GM18502 (cell line): ENCODE results near the gene MUC2.
"Not testable (repeated sequence)": the region's sequence is repeated elsewhere in the genome, so short reads cannot be mapped to it uniquely, and the experiment has no call there.

Experiments
- ATAC-seq: cut with Tn5 transposase; IDR thresholded peaks from one replicate; pipeline ENCODE4 v1.9.1; 2021; ENCODE audit warnings: mild to moderate bottlenecking; ENCODE audit not compliant: unreplicated experiment, poor library complexity

The MUC2 gene

DNA sequence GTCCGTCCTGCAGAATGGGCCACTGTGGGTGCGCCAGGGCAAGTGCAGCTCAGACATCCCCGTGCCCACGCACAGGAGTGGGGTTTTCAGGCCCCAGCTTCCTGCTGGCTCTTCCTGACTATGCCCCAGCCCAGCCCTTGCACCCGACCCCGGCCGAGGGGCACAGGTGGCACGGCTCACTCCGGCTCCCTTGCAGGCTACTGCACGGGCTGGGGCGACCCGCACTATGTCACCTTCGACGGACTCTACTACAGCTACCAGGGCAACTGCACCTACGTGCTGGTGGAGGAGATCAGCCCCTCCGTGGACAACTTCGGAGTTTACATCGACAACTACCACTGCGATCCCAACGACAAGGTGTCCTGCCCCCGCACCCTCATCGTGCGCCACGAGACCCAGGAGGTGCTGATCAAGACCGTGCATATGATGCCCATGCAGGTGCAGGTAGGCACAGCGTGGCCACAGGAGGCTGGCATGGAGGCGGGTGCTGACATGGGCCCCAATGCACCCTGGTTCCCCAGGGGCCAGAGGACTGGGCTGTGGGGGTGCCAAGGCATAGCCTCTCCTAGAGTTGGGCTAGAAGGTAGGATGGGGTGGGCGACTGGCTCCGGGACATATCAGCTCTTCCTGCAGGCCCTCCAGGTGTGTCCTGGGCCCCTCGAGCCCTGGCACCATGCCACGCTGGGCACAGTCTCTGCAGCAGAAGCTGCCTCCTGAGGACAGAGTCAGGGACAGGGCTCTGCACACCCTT is 27.7 kb downstream of the MUC2 start:
- ATAC-seq = no peak

DNA sequence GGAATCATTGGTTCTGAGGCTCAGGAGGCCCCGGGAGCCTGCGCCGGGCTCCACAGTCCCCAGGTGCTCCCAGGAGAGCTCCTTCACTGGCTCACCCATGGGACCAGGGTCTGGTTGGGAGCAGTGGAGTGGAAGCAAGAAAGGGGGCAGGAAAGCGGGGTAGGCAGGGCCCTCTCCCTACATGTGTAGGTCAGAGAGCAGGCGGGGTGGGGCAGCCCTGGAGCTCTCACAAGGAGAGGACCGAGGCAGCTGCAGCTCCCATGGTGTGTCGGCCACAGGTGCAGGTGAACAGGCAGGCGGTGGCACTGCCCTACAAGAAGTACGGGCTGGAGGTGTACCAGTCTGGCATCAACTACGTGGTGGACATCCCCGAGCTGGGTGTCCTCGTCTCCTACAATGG is 28.3 kb downstream of the MUC2 start:
- no peak for ATAC-seq

DNA sequence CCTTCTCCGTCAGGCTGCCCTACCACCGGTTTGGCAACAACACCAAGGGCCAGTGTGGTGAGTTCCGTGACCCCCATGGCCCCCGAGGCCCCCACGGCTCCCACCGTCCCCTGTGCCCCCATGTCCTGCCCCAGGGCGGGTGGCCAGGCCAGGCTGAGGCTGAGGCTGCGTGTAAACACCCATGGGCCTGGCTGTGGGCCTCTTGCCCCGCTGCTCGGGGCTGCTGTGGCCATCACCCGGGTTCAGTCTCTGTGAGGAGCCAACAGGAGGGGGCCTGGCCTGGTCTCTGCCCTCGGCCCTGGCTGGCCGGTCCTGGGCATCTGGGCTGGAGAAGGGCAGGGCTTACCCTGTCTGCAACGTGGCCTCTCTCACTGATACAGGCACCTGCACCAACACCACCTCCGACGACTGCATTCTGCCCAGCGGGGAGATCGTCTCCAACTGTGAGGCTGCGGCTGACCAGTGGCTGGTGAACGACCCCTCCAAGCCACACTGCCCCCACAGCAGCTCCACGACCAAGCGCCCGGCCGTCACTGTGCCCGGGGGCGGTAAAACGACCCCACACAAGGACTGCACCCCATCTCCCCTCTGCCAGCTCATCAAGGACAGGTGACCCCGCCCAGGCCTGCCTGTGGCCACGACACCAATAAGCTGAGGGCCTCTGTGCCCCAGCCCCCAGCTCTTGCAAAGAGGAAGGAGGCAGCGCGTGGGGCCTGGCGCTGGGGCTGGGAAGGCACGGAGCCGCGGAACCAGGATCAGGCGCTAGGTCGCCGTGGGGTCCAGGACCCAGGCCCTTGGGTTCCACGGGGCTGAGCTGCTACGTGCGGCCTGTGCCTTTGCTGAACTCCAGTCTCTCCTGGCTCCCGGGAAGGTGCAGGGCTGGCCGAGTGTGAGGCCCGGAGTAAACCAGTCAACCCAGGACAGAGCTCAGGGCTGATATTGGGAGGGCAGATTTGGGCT is 29.0 kb downstream of the MUC2 start:
- no peak for ATAC-seq

DNA sequence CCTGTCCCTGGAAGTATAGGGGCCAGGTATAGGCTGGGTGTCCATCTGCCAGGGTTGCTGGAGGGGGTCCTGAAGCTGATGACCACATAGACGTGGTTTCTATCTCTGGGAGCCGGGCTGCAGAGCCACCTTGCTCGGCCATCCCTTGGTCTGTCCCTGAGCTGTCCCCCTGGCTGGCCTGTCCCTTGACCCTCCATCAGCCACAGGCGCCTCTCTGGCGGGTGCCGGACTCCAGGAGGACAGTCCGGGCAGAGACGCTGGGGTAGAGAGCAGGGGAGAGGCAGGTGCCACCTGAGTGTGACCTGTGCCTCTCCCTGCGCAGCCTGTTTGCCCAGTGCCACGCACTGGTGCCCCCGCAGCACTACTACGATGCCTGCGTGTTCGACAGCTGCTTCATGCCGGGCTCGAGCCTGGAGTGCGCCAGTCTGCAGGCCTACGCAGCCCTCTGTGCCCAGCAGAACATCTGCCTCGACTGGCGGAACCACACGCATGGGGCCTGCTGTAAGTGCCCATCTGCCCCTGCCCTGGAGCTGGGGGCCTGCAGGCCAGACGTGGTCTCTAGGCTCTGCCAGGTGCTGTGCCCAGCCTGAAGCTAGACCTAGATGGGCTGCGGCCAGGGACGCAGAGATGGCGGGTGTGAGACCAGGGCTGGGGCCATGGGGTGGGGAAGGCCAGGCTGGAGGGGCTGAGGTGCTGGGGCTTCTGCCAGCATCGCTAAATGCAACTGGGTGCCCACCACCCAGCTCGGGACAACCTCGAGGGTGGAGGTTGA is 29.9 kb downstream of the MUC2 start:
- ATAC-seq = no peak

DNA sequence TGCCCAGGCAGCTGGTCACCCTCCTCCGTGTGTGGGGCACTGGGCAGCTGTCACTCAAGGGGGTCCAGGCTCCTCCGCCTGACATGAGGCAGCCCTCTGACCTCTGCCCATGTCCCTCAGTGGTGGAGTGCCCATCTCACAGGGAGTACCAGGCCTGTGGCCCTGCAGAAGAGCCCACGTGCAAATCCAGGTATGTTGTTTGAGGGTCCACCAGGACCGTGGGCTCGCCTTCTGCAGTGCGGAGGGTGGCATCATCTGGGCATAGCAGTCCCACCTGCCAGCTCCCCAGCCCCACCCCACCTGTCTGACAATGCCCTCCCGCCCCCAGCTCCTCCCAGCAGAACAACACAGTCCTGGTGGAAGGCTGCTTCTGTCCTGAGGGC is 30.5 kb downstream of the MUC2 start:
- no peak for ATAC-seq

DNA sequence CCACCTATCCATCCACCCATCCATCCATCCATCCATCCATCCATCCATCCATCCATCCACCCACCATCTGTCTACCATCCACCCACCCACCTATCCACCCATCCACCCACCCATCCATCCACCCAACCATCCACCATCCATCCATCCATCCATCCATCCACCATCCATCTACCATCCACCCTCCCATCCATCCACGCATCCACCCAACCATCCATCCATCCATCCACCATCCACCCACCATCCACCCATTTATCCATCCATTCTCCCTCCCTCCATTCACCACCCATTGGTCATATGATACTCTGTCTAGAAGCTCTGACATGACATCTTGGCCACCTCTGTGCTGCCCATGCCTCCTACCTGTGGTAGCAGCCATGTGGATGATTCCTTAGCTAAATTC is 31.7 kb downstream of the MUC2 start:
- ATAC-seq = no peak

DNA sequence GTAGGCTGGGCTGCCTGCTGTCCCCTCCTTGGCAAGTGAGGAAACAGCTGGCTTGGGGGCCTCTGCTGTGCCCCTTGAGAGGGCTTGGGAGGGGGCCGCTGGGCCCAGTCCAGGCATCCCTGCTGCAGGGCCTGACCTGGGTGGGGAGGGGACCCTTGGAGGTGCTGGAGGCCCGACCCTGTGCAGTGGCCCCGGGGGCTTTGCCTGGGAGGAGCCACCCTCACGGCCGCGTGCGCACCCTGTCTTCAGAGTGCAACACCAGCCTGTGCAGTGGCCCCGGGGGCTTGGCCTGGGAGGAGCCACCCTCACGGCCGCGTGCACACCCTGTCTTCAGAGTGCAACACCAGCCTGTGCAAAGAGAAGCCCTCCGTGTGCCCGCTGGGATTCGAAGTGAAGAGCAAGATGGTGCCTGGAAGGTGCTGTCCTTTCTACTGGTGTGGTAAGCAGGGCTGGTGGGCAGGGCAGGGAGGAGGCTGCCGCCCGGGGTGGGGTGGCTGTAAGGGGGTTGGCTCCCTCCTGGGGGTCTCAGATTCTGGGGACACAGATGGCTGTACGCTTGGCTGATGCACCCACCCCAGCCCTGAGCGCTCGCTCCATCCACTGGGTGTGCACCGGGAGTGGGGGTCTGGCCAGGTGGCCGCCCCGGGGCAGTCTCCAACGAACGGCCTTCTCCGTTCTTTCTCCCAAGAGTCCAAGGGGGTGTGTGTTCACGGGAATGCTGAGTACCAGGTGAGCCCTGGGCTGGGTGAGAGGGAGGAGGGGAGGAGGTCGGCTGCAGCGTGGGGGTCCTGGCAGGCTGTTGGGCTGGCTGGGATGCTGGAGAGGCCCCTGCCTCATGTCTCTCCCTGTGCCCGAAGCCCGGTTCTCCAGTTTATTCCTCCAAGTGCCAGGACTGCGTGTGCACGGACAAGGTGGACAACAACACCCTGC is 32.9 kb downstream of the MUC2 start:
- no peak for ATAC-seq

DNA sequence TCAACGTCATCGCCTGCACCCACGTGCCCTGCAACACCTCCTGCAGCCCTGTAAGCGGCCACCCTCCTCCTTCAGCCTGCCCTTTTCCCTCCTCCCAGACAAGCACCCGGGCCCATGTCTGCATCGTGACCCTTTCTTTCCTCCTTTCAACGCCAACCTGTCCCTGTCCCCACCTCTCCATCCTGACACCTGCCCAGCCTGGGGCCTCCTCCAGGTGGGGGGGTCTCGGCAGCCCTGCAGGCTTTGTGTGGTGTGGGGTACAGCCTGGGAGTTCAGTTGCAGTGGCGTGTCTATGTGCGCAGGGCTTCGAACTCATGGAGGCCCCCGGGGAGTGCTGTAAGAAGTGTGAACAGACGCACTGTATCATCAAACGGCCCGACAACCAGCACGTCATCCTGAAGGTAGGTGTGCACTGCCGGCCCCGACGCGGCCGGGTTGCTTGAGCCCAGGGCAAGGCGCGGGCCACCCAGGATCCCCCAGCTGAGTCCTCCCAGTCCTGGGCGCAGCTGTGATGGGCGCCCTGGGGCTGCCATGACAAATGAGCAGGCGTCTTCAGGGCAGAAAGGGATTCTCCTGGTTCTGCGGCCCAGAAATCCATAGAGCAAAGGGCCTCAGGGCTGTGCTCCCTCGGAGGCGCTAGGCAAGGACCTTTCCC is 33.7 kb downstream of the MUC2 start:
- no peak for ATAC-seq

DNA sequence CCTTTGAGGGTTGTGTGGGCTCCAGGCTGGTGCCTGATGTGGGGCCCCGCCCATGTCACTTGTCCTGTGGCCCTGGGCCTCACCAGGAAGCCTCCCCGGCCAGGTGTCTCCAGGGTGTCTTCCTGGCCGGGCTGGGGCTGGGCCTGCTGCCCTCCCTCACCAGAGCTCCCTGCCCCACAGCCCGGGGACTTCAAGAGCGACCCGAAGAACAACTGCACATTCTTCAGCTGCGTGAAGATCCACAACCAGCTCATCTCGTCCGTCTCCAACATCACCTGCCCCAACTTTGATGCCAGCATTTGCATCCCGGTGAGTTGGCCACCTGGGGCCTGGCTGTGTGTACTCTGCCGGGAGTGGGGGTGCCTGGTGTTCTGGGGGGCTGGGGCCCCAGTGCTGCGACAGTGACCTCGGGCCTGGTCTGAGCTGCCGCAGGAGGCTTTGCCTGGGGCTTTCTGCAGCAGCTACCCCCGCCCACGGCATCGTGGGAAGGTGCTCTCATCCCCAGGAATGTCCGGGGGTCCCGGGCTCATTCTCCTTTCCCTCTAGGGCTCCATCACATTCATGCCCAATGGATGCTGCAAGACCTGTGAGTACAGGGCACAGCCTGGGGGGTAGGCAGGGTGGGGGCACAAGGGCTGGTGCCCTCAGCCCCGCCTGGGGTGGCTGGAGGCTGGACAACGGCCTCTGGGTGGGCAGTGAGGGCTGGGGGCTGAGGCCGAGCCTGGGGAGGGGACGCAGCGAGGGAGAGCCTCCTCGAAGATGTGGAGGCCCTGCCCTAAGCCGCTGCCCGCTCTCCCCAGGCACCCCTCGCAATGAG is 34.6 kb downstream of the MUC2 start:
- no peak for ATAC-seq

DNA sequence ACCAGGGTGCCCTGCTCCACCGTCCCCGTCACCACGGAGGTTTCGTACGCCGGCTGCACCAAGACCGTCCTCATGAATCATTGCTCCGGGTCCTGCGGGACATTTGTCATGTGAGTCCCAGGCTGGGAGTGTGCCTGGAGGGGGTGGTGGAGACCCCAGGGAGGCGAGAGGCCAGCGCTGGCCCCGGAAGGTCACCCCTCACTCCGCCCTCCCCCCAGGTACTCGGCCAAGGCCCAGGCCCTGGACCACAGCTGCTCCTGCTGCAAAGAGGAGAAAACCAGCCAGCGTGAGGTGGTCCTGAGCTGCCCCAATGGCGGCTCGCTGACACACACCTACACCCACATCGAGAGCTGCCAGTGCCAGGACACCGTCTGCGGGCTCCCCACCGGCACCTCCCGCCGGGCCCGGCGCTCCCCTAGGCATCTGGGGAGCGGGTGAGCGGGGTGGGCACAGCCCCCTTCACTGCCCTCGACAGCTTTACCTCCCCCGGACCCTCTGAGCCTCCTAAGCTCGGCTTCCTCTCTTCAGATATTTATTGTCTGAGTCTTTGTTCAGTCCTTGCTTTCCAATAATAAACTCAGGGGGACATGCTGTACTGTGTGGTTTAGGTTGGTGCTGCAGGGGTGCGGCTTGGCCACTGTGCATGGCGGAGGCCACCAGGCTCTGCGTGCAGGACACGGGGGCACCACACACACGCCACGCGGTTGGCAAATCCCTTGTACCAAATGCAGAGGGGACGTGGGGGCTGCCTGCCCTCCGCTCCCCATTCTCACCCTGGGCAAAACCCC is 35.4 kb downstream of the MUC2 start:
- no peak for ATAC-seq

DNA sequence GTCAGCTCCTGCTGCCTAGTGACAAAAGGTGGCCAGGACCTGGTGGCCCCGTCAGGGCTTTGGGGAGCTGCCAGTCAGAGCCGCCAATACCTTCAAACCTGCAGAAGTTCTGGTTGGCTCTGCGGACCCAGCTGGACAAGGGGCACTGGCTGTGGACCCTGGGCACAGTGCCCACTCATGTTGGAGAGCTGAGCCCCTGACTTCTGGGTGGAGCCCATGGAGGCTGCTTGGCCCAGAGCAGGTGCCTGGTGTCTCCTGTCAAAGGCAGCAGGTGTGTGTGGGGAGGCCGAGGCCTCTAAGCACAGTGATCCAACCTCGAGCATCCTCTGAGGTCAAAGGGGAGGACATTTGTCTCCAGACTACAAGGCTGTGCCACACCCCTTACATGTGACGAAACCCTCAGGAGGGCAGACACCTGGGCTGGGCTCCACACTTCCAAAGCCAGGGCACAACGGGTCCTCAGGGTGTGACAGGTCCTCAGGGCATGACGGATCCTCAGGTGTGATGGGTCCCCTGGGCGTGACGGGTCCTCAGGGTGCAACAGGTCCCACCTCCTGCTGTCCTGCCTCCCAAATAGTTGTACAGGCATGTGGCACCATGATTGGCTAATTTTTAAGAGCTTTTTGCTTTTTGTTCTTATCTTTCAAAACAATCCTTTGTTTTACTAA is 37.0 kb downstream of the MUC2 start:
- ATAC-seq = no peak

DNA sequence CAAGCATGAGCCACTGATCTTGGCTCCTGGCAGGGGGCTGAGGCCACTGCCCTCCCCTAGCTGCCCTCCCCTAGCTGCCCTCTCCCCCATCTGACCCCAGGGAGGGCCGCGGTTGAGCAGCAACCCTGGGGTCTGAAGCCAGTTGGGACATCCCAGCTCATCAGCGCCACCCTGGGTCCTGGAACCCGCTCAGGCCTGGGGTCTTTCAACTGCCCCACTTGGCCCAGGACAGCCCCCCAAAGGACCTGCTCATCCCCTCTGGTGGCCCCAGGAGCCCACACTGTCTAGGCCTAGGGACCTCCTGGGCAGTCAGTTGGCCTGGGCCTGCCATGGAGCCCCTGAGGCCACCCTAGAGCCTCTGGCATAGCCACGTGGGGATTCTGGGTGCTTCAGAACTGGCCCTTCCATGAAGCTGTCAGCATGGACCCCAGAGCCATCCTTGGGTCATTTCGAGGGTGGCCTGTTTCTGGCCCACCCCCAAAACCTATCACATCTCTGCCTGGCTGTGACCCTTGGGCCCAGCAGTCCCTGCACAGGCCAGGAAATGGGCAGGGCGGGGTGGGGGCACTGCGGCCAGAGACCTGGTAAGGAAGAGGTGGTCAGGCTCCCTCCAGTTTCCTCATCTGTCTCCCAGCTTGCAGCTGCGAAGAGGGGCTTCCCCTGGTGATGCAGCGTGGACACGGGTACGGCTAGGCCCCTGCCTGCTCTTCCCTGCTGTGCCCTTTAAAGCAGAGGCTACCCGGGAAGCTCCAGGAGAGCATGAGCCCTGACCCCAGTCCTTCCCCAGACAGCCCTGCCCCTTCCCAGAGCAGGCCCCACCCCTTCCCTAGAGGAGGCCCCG is 37.9 kb downstream of the MUC2 start:
- ATAC-seq = no peak

DNA sequence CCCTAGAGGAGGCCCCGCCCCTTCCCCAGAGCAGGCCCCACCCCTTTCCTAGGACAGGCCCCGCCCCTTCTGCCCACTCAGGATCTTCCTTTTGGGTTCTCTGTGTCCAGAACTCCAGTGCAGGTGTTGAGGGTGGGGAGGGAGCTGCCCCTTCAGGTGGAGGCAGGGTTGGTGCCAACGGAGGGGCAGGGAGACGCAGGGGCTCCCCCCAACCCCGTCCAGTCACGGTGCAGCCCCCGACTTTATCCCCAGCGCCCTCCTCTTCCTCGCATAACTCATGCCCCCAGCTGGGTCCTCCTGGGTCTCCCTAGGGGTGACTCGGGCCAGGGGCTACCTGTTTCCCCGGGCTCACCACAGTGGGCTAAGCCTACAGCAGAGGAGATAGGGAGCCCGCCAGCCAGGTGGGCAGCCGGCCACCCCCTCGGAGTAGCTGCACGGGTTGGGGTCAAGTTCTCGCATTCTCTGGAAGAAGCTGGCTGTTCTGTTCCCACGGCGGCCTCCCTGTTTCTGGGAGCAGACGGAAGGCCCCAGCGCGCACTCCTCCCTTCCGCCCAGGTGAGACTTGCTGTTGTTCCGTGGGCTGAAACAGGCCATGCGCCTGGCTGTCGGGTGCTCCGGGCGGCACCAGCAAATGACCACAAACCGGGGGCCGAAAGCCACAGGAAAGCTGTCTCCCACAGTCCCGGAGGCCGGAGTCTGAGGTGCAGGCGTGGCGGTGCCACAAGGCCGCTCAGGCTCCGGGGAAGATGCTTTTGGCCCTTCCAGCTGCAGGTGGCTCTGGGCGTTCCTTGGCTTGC is 38.9 kb downstream of the MUC2 start:
- ATAC-seq = no peak

DNA sequence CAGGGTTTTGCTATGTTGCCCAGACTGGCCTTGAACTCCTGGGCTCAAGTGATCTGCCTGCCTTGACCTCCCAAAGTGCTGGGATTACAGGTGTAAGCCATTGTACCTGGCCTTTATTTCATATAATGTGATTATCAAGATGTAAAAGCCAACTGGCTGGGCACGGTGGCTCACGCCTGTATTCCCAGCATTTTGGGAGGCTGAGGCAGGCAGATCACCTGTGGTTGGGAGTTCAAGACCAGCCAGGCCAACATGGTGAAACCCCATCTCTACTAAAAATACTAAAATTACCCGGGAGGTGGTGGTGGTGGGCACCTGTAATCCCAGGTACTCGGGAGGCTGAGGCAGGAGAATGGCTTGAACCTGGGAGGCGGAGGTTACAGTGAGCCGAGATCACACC is 40.6 kb downstream of the MUC2 start:
- not testable (repeated sequence) for ATAC-seq

DNA sequence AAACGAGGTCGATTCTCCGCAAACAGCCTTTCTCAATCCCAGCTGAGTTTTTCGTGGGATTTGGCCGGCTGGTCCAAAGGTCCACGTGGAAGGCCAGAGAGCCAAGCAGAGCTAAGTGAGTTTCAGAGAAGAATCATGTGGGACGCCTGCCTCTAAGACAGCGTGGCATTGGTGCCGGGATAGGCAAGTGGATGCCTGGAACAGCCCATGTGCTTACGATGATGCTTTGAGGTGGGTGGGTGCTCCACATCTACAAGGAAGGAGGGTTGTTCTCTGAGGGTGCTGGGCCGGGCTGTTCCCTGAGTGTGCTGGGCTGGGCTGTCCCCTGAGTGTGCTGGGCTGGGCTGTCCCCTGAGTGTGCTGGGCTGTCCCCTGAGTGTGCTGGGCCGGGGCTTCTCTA is 41.4 kb downstream of the MUC2 start:
- no peak for ATAC-seq
